SW 1271 (cell line): Measurements from ENCODE around the gene USP30.
A peak's percentile ranks its signal among the peaks of the same experiment; 100 is the strongest.
"Not testable (repeated sequence)": the region's sequence is repeated elsewhere in the genome, so short reads cannot be mapped to it uniquely, and the experiment has no call there.

Source experiments
- DNase-seq, 2 experiments: peaks; one replicate each; lab custom pipeline; 2025; lab: John Stamatoyannopoulos, UW

USP30 gene

DNA sequence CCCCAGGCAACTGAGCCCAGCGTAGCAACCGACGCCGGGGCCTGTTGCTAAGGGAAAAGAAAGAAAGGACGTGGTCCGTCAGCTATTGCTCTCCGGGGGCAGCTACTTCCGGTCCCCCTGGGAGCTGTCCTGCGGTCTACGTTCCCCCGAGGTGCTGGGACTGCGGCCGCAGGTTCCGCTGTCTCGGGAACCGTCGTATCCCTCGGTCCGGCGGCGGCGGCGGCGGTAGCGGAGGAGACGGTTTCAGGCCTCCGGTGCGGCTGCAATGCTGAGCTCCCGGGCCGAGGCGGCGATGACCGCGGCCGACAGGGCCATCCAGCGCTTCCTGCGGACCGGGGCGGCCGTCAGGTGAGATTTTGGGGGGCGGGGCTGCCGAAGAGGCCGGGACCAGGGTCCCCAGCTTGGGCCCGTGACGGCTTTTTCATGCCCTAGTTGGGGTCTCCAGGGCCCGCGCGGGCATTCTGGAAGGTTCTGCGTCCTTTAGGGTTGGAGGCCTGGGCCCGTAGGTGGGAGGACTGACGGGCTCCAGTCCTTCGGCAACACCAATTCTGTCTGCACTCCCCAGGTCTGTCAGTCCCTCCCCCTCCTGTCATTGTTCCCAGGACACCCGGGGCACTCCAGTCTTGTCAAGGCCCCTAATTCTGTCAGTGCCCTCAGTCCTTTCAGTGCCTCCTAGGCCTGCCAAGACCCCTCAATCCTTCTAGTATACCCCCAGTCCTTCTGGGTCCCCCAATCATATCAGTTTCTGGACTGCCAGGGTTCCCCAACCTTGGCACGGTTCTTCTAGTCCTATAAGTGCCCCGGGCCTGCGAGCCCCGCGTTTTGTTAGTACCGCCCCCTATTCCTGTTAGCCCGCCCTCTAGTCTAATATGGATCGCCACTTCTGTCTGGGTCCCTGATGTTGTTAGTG lies at the start of gene USP30:
TSS of gene USP30 (plus strand) at position 163 of the 910 bp plus-strand sequence. CDS start at position 266, 103 bp downstream.
- peak; percentile 20 to 77 for DNase-seq

DNA sequence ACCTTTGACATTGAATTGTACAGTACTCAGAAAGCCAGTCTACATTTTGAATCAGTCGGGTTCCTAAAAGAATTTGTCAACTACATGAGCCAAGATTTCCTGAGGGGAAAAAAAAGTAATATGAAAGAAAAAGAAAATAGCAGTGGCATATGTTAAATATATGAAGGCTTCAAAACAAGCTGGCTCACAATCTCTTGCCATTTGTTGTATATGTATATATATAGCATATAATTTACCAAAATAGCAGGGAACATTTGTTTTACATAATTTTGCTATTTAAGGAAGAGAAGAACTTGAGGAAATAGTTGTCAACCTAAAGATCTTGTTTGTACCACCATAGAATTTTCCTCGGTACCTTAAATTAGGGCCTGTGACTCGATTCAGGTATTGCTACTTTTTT lies 48.4 kb upstream of the USP30 start:
- no peak for DNase-seq

DNA sequence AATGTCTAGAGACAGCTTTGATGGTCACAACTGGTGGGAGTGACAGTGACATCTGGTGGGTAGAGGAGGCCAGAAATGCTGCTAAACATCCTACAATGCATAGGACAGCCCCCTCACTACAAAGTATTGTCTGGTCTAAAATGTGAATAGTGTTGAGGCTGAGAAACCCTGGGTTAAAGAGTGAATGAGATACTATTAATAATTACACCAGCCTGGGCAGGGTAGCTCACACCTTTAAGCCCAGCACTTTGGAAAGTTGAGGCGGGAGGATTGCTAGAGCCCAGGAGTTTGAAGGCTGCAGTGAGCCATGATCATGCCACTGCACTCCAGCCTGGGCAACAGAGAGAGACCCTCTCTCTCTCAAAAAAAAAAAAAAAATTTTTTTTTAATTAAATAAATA lies 42.6 kb upstream of the USP30 start:
- DNase-seq, result no peak

DNA sequence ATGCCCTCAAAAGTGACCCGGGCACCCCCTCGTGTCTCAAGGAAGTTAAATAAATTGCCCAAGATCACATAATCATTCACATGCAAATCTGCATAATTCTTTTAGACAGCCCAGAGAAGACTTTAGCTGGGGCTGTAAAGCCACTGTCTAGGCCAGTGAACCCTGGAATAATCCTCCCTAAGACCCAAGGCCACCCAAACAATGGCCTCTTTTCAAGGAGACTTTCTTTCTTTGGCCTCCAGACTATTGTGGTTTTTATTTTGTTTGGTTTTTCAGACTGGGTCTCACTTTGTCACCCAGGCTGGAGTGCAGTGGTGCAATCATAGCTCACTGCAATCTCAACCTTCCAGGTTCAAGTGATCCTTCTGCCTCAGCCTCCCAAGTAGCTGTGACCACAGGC lies 42.1 kb upstream of the USP30 start:
- DNase-seq, result no peak

- no peak for DNase-seq
Observed at GRCh38 chr12:109014984-109015765, 37.2 kb upstream of the USP30 start.

- no peak for DNase-seq
Observed at GRCh38 chr12:109016016-109016415, 36.4 kb upstream of the USP30 start.

- DNase-seq, result no peak
Observed at GRCh38 chr12:109016978-109017377, 35.4 kb upstream of the USP30 start.

DNA sequence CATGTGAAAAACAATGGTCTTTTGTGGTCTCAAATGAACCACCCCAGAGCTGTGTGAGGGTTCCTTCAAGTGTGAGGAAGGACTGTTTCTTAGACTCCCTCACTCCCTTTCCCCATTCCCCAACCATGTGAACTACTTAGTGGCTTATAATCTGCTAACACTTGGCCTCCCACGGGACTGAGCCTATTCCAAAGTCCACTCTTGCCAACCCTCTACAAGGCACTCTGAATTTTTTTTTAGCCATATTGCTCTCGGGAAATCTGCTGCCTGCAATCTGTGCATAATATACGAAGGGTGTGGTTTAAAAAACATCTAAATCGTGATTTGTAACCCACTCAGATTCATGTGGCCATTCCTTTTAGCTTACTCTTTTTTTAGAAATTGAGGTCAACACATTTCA lies 34.1 kb upstream of the USP30 start:
- DNase-seq, result no peak

GRCh38 chr12:109020146-109020795 lies 32.1 kb upstream of the USP30 start:
- no peak for DNase-seq

- DNase-seq, result peak in 1 of 2 experiments; percentile 4
Observed at GRCh38 chr12:109020796-109021380, 31.5 kb upstream of the USP30 start, which contains the start of gene SVOP. TSS of gene SVOP (minus strand) at chr12:109021068. CDS start at chr12:109020868, 200 bp downstream.

GRCh38 chr12:109027767-109028166 lies 24.6 kb upstream of the USP30 start:
- no peak for DNase-seq

GRCh38 chr12:109028624-109029023 lies 23.8 kb upstream of the USP30 start:
- not testable (repeated sequence) for DNase-seq

- DNase-seq, result no peak
Observed at GRCh38 chr12:109029411-109029810, 23.0 kb upstream of the USP30 start.

- no peak for DNase-seq
Observed at GRCh38 chr12:109033239-109034196, 18.9 kb upstream of the USP30 start.

GRCh38 chr12:109036975-109037374 lies 15.4 kb upstream of the USP30 start:
- no peak for DNase-seq

GRCh38 chr12:109044241-109044640 lies 8.1 kb upstream of the USP30 start:
- no peak for DNase-seq

- no peak for DNase-seq
Observed at GRCh38 chr12:109047081-109047805, 5.1 kb upstream of the USP30 start.

- not testable (repeated sequence) for DNase-seq
Observed at GRCh38 chr12:109048706-109049105, 3.7 kb upstream of the USP30 start.

DNA sequence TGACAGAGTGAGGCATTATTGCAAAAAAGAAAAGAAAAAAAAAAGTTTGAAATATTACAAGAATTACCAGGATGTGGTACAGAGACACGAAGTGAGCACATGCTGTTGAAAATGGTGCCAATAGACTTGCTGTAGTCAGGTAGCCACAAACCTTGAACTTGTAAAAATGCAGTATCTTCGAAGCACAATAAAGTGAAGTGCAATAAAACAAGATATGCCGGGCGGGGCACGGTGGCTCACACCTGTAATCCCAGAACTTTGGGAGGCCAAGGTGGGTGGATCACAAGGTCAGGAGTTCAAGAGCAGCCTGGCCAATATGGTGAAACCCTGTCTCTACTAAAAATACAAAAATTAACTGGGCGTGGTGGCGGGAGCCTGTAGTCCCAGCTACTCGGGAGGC lies 2.6 kb upstream of the USP30 start:
- DNase-seq, result not testable (repeated sequence)

GRCh38 chr12:109052097-109052413 lies 321 bp upstream of the USP30 start:
- DNase-seq, result no peak
